Hippocampal formation (tissue), 2 donors: ENCODE results near the gene PCDHGB3.

ENCODE experiments used
- DNase-seq, 2 donors: peaks; one replicate each; lab custom pipeline; 2025; lab: John Stamatoyannopoulos, UW

The PCDHGB3 gene

GRCh38 chr5:141419074-141419880, 49.2 kb downstream of the PCDHGB3 start:
- DNase-seq = no peak

- no peak for DNase-seq
These were observed 50.9 kb downstream of the PCDHGB3 start, which contains the start of gene PCDHGA11 for GRCh38 chr5:141420855-141421488. Gene PCDHGA11, plus strand, starts transcription at chr5:141421051. Its CDS starts 177 bp downstream, at chr5:141421228.

- no peak for DNase-seq
These were observed 51.4 kb downstream of the PCDHGB3 start for GRCh38 chr5:141421489-141421855.
